ENCODE data around the gene TSPEAR.
A peak's percentile ranks its signal among the peaks of the same experiment; 100 is the strongest.

TSPEAR gene

DNA sequence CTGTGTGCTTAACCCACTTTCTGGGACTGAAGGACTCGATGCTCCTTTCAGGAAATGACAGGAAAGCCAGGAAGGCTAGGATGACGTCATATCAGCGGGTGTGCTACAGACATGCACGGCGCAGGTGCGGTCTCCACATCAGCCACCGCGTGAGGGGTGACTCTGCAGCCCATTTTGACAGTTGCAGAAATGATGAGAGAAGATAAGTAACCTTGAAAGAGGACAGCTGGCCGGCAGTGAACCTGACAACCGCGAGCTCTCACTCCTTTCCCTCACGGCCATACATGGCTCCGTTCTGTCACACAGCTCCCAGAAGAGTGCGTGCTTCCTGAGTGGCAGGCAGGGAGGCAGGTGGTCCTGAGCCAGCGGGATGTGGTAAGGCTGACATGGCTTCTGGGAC lies 129.3 kb downstream of the TSPEAR start:
- DNase-seq: peak; percentile 80

DNA sequence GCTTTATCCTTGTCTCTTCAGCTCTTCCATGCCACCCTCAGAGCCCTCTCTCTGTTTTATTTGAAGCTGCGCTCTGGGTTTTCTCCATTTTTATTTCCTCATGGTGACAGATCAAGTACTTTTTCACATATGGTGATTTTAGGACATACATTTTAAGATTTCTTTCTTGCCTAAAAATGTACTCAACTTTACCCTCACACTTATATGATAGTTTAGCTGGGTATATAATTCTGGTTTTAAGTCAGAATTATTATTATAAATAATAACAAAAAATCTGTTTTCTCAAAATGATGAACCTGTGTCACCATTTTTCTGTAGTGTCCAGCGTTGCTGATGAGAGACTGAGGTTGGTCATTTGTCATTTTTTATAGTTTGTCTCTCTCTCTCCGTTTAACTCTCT lies 130.2 kb downstream of the TSPEAR start:
- DNase-seq: no peak

DNA sequence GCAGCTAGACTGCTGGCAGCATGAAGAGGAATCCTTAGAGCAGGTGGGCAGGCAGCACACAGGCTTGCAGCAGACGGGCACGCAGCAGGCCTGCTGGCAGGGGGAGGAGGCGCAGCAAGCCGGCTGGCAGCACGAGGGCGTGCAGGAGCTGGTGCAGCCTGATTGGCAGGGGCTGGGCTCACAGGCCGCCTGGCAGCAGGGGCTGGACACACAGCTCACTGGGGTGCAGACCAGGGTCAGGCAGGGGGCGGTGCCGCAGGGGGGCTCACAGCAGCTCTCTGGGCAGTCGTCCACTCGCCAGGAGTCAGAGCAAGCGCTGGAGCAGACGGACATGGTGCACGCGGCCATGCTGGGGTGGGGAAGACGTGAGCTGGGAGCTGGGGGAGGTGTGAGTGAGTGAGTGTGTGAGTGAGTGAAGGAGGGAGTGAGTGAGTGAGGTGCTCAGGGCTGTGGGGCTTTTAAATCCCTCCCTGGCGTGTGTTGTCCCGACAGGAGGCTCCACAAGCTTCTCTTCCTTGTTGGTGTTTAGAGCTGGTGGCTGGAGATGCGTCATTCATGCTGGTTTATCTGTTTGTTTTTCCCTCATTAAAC lies 131.0 kb downstream of the TSPEAR start, which contains the start of gene KRTAP10-5:
Gene KRTAP10-5 (minus strand): TSS at position 374 of the 591 bp plus-strand sequence. CDS start 26 bp downstream, at position 348.
- DNase-seq: peak; percentile 78

GRCh38 chr21:44579833-44580144 lies 131.6 kb downstream of the TSPEAR start:
- DNase-seq: no peak

- DNase-seq: no peak
These were observed 132.1 kb downstream of the TSPEAR start for GRCh38 chr21:44579056-44579832.

DNA sequence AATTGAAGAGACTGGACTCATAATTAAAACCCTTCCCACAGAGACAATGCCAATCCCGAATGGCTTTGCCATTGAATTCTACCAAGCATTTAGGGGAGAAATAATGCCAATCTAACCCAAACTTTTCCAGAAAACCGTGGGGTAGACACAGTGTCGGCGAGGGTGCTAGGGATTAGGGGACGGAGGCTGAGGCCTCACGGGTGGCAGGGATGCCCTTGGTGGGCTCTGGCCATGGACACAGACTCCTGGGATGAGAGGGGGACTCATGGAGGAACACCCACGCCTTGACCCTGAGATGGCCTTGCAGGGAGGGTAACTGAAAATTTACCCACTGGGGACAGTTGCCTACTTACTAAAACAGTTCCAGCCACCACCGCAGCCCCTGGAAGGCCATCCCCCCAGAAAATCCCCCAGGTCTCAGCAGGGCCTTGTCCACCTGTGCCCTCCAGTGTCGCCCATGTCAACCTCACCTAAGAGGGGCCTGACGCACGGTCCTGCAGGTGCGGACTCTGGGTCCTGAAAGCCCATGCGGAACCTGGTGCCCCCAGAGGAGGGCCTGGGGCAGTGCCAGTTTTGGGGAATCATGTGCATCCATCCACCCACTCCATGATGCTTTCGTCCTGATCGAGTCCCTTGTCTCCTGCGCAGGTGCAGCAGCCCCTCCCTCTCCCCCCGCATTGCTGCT lies 132.9 kb downstream of the TSPEAR start:
- no peak for DNase-seq

DNA sequence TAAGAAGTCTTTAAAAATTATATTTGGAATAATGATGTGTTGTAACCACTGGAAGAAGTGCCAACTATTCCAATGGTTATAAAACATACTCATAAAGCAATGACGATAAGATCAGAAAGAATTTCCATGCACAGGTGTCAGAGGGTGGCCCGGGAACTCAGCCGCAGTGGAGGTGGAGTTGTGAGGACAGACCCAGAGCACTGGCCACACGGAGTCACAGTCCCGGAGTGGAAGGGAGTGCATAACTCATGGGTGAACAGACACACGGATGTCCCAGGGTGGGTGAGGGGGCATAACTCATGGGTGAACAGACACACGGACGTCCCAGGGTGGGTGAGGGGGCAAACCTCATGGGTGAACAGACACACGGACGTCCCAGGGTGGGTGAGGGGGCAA lies 135.3 kb downstream of the TSPEAR start:
- DNase-seq: no peak

DNA sequence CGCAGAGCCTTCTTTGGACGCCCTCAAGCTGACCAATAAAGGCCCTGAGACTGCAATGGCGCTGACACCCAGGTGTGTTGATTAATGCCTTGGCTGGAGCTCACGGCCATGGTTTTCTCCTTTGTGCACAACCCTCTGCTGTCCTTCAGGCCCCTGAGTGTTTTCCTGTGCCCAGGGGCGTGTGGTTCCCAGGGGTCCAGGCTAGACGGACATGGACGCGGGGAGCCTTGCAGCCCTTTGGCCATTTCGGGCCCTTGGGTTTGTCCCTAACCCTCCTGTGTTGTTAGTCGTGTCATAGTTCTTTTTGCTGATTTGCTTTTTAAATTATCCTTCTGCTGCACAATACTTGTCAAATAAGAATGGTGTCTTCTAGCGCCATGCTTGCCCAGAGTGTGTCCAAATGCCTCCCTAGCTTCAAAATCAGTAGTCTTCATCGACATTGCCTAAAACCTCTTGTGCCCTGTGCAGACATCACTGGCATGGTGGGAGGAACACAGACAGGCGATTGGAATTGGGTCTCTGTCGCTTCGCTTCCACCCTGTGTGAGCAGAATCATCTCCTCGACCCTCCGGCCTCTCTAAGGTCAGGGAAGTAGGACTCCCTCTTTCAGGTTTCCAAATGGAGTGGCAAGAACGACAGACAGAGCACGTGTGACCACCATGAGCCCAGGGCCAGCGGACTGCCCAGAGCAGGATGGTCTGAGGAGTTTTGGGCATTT lies 135.9 kb downstream of the TSPEAR start:
- no peak for DNase-seq

DNA sequence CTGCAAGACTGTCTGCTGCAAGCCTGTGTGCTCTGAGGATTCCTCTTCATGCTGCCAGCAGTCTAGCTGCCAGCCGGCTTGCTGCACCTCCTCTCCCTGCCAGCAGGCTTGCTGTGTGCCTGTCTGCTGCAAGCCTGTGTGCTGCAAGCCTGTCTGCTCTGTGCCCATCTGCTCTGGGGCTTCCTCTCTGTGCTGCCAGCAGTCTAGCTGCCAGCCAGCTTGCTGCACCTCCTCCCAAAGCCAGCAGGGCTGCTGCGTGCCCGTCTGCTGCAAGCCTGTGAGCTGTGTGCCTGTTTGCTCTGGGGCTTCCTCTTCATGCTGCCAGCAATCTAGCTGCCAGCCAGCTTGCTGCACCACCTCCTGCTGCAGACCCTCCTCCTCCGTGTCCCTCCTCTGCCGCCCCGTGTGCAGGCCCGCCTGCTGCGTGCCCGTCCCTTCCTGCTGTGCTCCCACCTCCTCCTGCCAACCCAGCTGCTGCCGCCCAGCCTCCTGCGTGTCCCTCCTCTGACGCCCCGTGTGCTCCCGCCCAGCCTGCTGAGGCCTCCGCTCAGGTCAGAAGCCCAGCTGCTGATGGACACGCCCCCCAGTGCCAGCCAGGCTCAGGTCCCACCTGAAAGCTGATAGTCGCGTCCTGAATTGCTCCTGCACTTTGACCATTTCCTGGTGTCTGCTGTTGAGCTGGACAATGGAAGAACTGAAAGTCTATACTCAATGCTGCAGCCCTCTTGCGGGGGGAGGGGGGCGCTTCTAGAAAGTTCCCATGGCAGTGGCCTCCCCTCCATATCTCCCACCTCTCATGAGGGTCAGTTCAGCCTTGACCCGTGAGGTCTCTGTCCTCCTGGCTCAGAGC lies 136.7 kb downstream of the TSPEAR start:
- peak; percentile 75 for DNase-seq

DNA sequence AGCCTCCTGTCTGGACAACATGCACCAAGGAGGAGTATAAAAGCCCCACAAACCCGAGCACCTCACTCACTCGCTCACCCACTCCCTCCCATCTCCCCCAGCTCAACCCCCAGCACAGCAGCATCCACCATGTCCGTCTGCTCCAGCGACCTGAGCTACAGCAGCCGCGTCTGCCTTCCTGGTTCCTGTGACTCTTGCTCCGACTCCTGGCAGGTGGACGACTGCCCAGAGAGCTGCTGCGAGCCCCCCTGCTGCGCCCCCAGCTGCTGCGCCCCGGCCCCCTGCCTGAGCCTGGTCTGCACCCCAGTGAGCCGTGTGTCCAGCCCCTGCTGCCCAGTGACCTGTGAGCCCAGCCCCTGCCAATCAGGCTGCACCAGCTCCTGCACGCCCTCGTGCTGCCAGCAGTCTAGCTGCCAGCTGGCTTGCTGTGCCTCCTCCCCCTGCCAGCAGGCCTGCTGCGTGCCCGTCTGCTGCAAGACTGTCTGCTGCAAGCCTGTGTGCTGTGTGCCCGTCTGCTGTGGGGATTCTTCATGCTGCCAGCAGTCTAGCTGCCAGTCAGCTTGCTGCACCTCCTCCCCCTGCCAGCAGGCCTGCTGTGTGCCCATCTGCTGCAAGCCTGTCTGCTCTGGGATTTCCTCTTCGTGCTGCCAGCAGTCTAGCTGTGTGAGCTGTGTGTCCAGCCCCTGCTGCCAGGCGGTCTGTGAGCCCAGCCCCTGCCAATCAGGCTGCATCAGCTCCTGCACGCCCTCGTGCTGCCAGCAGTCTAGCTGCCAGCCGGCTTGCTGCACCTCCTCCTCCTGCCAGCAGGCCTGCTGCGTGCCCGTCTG lies 137.5 kb downstream of the TSPEAR start, which contains the start of gene KRTAP10-4:
Gene KRTAP10-4 (plus strand): TSS at position 100 of the 827 bp plus-strand sequence. CDS start 30 bp downstream, at position 130.
- peak; percentile 78 for DNase-seq

GRCh38 chr21:44572959-44573583 lies 138.3 kb downstream of the TSPEAR start:
- peak; percentile 41 for DNase-seq

DNA sequence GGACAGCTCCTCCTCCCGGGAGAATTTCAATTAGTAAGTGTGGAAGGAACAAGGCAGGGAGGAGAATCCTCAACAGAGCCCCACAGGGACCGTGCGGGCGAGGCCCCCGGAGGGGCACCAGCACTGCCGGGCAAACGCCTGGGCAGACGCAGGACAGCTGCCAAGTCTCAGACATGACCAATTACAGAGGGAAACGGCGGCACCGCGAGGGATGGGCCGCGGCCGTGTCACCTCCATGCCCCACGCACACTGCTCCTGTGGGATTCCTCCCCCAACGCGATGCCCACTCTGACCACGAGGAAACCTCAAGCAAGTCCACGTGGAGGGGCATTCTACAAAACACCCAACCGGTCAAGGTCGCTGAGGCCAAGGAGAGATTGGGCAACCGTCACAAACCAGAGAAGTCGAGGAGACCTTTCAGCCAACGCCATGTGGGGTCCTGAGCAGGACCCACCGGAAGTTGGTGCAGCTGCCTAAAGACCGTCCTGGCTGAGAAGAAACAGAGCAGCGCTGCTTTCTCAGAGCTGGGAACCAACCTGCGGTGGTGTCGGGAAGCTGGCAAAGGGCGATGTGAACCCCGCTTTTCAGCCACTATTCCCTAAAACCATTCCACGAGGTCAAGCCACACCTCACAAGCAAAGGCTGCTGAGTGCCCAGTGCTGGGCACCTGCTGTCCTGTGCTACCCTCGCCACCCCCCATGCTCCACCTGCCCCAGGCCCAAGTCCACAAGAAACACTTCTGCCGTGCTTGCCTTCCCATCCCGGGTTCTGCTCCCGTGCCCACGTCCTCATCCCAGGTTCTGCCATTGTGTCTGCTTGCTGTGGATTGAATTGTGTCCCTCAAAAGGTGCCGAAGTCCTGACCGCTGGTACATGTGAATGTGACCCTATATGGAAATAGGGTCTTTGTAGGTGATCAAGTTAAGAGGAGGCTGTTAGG lies 139.3 kb downstream of the TSPEAR start:
- no peak for DNase-seq

DNA sequence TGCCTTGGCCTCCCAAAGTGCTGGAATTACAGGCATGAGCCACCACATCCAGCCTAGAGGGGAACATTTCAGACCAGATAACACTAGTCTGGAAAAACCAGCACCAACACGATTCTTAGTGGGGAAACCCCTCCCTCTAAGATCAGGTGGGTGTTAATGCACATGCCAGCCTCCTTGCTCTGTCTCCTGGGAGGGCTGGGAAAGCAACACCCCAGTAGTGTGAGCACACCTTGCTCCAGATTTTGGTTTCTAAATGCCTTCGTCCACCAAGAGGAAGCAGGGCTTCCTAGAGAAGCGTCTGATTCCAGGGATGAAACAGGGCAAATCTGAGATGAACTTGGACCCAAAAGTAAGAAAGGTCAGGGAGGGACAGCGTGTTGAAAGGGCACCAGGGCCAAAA lies 140.1 kb downstream of the TSPEAR start:
- no peak for DNase-seq

DNA sequence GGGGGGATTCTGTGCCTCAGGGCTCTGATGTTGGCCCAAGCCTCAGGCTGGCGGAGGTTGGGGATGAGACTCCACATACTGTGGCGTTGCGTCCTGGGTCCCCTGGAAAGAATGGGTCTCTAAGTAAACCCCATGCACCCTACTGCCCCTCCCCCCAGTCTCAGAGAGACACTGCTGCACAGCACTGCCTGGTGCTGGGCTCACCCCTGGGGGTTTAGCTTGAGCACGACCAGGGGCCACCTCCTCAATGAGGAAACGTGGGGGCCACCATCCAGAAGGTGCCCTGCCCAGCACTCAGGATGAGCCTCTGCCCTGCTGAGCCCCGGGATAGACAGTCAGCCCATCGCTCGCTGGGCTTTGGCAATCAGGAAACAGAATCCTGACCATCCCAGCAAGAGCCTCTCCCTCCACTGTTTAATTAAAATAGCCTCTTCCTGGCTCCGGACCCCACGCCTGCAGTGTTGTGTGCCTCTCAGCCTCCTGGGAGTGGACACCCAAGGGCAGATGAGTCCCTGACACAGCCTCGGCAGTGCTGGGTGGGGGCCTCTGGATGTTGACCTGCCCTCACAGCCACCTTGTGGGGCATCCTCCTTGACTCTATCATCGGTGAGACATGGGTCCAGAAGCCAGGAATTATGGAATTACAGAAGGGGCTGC lies 141.4 kb downstream of the TSPEAR start:
- DNase-seq: no peak

- DNase-seq: peak; percentile 73
These were observed 142.5 kb downstream of the TSPEAR start for GRCh38 chr21:44568667-44569556.

DNA sequence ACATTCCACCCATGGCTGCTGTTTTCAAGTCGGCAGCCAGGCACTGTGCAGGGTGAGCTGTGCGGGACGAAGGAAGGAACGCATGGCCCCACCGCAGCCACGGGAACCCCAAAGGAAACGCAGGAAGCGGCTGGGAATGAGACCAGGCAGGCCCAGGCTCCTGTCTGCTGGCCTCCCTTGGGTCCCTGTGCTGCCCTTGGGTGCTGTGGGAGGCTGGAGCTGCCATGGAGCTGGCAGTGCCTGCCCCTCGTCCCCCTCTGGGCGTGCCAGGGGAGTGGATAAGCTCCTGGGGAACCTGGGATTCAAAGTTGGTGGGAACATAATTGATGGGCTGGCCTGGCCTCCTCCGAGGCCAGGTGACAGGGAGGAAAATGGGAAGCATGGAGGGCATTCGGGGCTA lies 143.1 kb downstream of the TSPEAR start:
- peak; percentile 49 for DNase-seq

GRCh38 chr21:44567481-44568171 lies 143.7 kb downstream of the TSPEAR start:
- no peak for DNase-seq
